GM23338 (cell line): ENCODE measurements around the gene MAPKAPK3. TPM values are rescaled to one million over a fixed set of nuclear protein-coding genes. Genes with fewer than 3 reads are reported as not detected.
"Not testable (repeated sequence)": the region's sequence is repeated elsewhere in the genome, so short reads cannot be mapped to it uniquely, and the experiment has no call there.

Experiments used
- ATAC-seq: fragments of 200-7000 bp; cut with Tn5 transposase; 3 replicates; pipeline ENCODE4 v1.9.1; 2020
- DNase-seq: peaks from one replicate; pipeline ENCODE4 v3.0.0-alpha.2; 2015; ENCODE audit warnings: low spot score
- H2AFZ ChIP-seq: fragments of 200-600 bp; sonication (generic); 2 replicates; pipeline ENCODE4 v1.8.0; 2016; ENCODE audit warnings: antibody characterized with exemption, mild to moderate bottlenecking, moderate library complexity
- H3F3A ChIP-seq: fragments of 200-600 bp; sonication (generic); replicated peaks from 2 replicates; pipeline ENCODE4 v1.8.0; 2017; ENCODE audit warnings: antibody characterized with exemption, mixed run types, low read depth
- H3K27ac ChIP-seq: fragments of 200-600 bp; sonication (generic); 2 replicates; pipeline ENCODE4 v1.6.1; 2016; ENCODE audit warnings: low read depth
- H3K27me3 ChIP-seq: fragments of 200-600 bp; sonication (generic); 2 replicates; pipeline ENCODE4 v1.8.0; 2016; ENCODE audit warnings: mild to moderate bottlenecking, mixed run types, moderate library complexity; ENCODE audit not compliant: insufficient read depth
- H3K36me3 ChIP-seq: fragments of 200-600 bp; sonication (generic); 2 replicates; pipeline ENCODE4 v1.8.0; 2016; ENCODE audit warnings: mild to moderate bottlenecking; ENCODE audit not compliant: insufficient read depth
- H3K4me1 ChIP-seq: fragments of 200-600 bp; sonication (generic); 2 replicates; pipeline ENCODE4 v1.8.0; 2016; ENCODE audit warnings: mild to moderate bottlenecking, moderate library complexity; ENCODE audit not compliant: insufficient read depth
- H3K4me2 ChIP-seq: fragments of 200-600 bp; sonication (generic); 2 replicates; pipeline ENCODE4 v1.7.1; 2017; ENCODE audit warnings: mixed run types
- H3K4me3 ChIP-seq: fragments of 200-600 bp; sonication (generic); 2 replicates; pipeline ENCODE4 v1.6.1; 2016; ENCODE audit warnings: mixed run types
- H3K79me2 ChIP-seq: fragments of 200-600 bp; sonication (generic); replicated peaks from 2 replicates; pipeline ENCODE4 v1.8.0; 2017; ENCODE audit warnings: mild to moderate bottlenecking; ENCODE audit not compliant: insufficient read depth
- H3K9me2 ChIP-seq: fragments of 200-600 bp; sonication (generic); 2 replicates; pipeline ENCODE4 v1.8.0; 2017; ENCODE audit not compliant: insufficient read depth
- H4K20me1 ChIP-seq: fragments of 200-600 bp; sonication (generic); replicated peaks from 2 replicates; pipeline ENCODE4 v1.8.0; 2017; ENCODE audit warnings: mild to moderate bottlenecking; ENCODE audit not compliant: insufficient read depth
- H3K27ac Mint-ChIP-seq: 2 replicates; pipeline ENCODE4 v1.8.0; 2020; ENCODE audit warnings: inconsistent platforms, mild to moderate bottlenecking, moderate library complexity, mixed read lengths
- H3K27me3 Mint-ChIP-seq: 3 replicates; pipeline ENCODE4 v1.8.0; 2022; ENCODE audit warnings: low read depth, mild to moderate bottlenecking, moderate library complexity, mixed read lengths, inconsistent platforms; ENCODE audit not compliant: insufficient read depth, poor library complexity
- H3K36me3 Mint-ChIP-seq: 3 replicates; pipeline ENCODE4 v1.8.0; 2021; ENCODE audit warnings: low read depth, mild to moderate bottlenecking, inconsistent platforms, moderate library complexity, mixed read lengths
- H3K4me1 Mint-ChIP-seq: 3 replicates; pipeline ENCODE4 v1.8.0; 2020; ENCODE audit warnings: mild to moderate bottlenecking, inconsistent platforms, mixed read lengths
- H3K4me3 Mint-ChIP-seq: 3 replicates; pipeline ENCODE4 v1.8.0; 2021; ENCODE audit warnings: moderate library complexity, mild to moderate bottlenecking, inconsistent platforms, mixed read lengths
- H3K9me3 Mint-ChIP-seq: 3 replicates; pipeline ENCODE4 v1.8.0; 2020; ENCODE audit warnings: moderate library complexity, mild to moderate bottlenecking, inconsistent platforms, mixed read lengths
- ZNF462 ChIP-seq: fragments of 250-450 bp; sonication (Bioruptor Pico); IDR thresholded peaks from 2 replicates; pipeline ENCODE4 v1.5.0; 2020; ENCODE audit warnings: mild to moderate bottlenecking, moderate library complexity
- polyA plus RNA-seq: library from polyadenylated mRNA; unstranded; fragments of >200 nt; fragmentation: Nextera tagmentation; extraction: Ambion mirVana; gene quantifications from 2 replicates; pipeline ENCODE4 v1.2.1, GENCODE V29; 2016
- total RNA-seq: library from RNA; depleted of rRNA; stranded (reverse); fragments of >200 nt; shearing (Covaris generic); gene quantifications from 2 replicates; pipeline ENCODE4 v1.2.3, GENCODE V29; 2014

The MAPKAPK3 gene
- total and polyA plus RNA-seq, 2 experiments from 2014 or later: 16.5 to 51.1 TPM

- TF ChIP-seq ZNF462 (CRISPR knock-in tag): no peak
Measured at GRCh38 chr3:50687916-50688315, 71.0 kb downstream of the MAPKAPK3 start (continued).

GRCh38 chr3:50688602-50689001 is 71.7 kb downstream of the MAPKAPK3 start:
- not testable (repeated sequence) for H3F3A ChIP-seq, H3K27me3 ChIP-seq, H3K4me3 ChIP-seq, H3K9me2 ChIP-seq, H3K4me3 Mint-ChIP-seq, H3K36me3 Mint-ChIP-seq, H3K36me3 ChIP-seq, H3K9me3 Mint-ChIP-seq, H3K27ac Mint-ChIP-seq, H3K27me3 Mint-ChIP-seq, H4K20me1 ChIP-seq, H2AFZ ChIP-seq
- H3K27ac ChIP-seq: peak overlapping the region; percentile 63
- H3K4me1 ChIP-seq: peaks cover 19% of the 10 kb centered on the region
- DNase-seq: peak; percentile 67
- peak overlapping the region; percentile 13; the same call in 1 of the 2 replicates for H3K4me2 ChIP-seq
- peaks cover 12% of the 10 kb centered on the region for H3K4me1 Mint-ChIP-seq
- peak; percentile 58 for ATAC-seq
- 0 out of 2 replicates have a peak, but pooled peaks have one; percentile 29 for TF ChIP-seq ZNF462 (CRISPR knock-in tag)
- H3K79me2 ChIP-seq: peaks cover 79% of the 10 kb centered on the region
